Thyroid gland (tissue), 4 donors: ENCODE measurements around the gene SPTBN2. TPM values are rescaled to one million over a fixed set of nuclear protein-coding genes. Genes with fewer than 3 reads are reported as not detected.
A peak's percentile ranks its signal among the peaks of the same experiment; 100 is the strongest.
"Not testable (repeated sequence)": the region's sequence is repeated elsewhere in the genome, so short reads cannot be mapped to it uniquely, and the experiment has no call there.

Experiments
- DNase-seq, 2 donors: peaks; one replicate each; pipeline ENCODE4 v3.0.0-alpha.2; 2019
- H3K27ac ChIP-seq, 3 donors: fragments of 200-600 bp; sonication (generic); 1 replicate in 2 of 3; 2 replicates in 1 of 3; pipeline ENCODE4 v1.5.1; 2016 to 2019; ENCODE audit warnings: mild to moderate bottlenecking in 1 of 3, moderate library complexity in 1 of 3
- H3K27me3 ChIP-seq: fragments of 200-600 bp; sonication (generic); one replicate; pipeline ENCODE4 v1.5.1; 2019
- H3K36me3 ChIP-seq, 2 donors: fragments of 200-600 bp; sonication (generic); one replicate each; pipeline ENCODE4 v1.5.1; 2016 to 2019
- H3K4me1 ChIP-seq, 2 donors: fragments of 200-600 bp; sonication (generic); one replicate each; pipeline ENCODE4 v1.5.1; 2017 to 2019
- H3K4me3 ChIP-seq, 3 donors: fragments of 200-600 bp; sonication (generic); replicated peaks in 1 of 3; 1 replicate in 2 of 3; 2 replicates in 1 of 3; pipeline ENCODE4 v1.5.1; 2016; ENCODE audit warnings: mild to moderate bottlenecking in 1 of 3
- H3K9me3 ChIP-seq: fragments of 200-600 bp; sonication (generic); one replicate; pipeline ENCODE4 v1.5.1; 2017
- POLR2A ChIP-seq, 2 donors: fragments of 450-650 bp; IDR thresholded peaks; one replicate each; pipeline ENCODE4 v1.6.1; 2017; ENCODE audit warnings: antibody characterized with exemption in 2 of 2, mild to moderate bottlenecking in 2 of 2, moderate library complexity in 1 of 2
- WGBS, 2 donors: methylation state at CpG; one replicate each; pipeline ENCODE4 v1.1.5; 2017; 5-methylcytosine and 5-hydroxymethylcytosine counted together
- intact Hi-C: fragments of 100-400 bp; cut with DNase I; formaldehyde crosslinking; loops from one replicate; pipeline ENCODE4 v1.15.1; 2023
- total RNA-seq, 4 donors: library from RNA; depleted of rRNA; stranded (reverse); fragments of >200 nt; gene quantifications; one replicate each; pipeline ENCODE4 v1.2.3, GENCODE V29; 2016
- TF ChIP-seq, protein P1 (sequence below), 6 experiments: fragments of 200-600 bp in 3 of 6; fragments of 450-650 bp in 3 of 6; sonication (generic) in 3 of 6; IDR thresholded peaks; one replicate each; pipeline ENCODE4 v1.5.1; 2016 to 2019; ENCODE audit warnings: antibody characterized with exemption in 6 of 6, mild to moderate bottlenecking in 2 of 6, inconsistent platforms in 1 of 6, moderate library complexity in 1 of 6

The SPTBN2 gene
- total RNA-seq, 4 donors from 2014 or later: 0.25 to 1.6 (median 0.83) TPM

DNA sequence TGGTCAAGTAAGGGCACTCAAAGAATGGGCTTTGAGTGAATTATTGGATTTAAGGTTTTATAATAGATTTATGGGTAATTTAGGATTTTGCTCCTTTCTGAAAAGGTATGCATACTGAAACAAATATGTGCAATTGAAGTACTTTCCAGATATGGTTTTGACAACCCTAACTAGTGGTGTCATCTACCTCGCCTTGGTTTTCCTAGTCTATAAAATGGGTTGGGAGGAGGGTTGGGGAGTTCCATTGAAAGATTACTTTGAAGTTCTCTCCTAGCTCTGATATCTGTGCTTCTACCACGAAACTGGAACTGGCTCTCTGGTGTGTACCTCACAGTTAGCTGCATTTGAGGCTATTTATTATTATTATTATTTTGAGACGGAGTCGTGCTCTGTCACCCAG lies 431 bp upstream of the SPTBN2 start:
- H3K27ac ChIP-seq: no peak overlapping the region
- H3K36me3 ChIP-seq: no peaks in the 10 kb centered on the region
- no peaks in the 10 kb centered on the region for H3K9me3 ChIP-seq
- H3K4me1 ChIP-seq: peaks cover 0 to 11% of the 10 kb centered on the region in 2 donors
- DNase-seq: no peak
- 95 to 97% methylated on average over 4 of the region's 4 CpGs for WGBS, 2 donors
- no peaks in the 10 kb centered on the region for H3K27me3 ChIP-seq
- TF ChIP-seq, protein P1, sequence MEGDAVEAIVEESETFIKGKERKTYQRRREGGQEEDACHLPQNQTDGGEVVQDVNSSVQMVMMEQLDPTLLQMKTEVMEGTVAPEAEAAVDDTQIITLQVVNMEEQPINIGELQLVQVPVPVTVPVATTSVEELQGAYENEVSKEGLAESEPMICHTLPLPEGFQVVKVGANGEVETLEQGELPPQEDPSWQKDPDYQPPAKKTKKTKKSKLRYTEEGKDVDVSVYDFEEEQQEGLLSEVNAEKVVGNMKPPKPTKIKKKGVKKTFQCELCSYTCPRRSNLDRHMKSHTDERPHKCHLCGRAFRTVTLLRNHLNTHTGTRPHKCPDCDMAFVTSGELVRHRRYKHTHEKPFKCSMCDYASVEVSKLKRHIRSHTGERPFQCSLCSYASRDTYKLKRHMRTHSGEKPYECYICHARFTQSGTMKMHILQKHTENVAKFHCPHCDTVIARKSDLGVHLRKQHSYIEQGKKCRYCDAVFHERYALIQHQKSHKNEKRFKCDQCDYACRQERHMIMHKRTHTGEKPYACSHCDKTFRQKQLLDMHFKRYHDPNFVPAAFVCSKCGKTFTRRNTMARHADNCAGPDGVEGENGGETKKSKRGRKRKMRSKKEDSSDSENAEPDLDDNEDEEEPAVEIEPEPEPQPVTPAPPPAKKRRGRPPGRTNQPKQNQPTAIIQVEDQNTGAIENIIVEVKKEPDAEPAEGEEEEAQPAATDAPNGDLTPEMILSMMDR (IDR thresholded peaks at IDR 0.05): no peak
- no peak for TF ChIP-seq POLR2A (IDR thresholded peaks at IDR 0.05)
- H3K4me3 ChIP-seq: no peak overlapping the region
- intact Hi-C loops: no loop called here

GRCh38 chr11:66728038-66728692 lies 851 bp downstream of the SPTBN2 start:
- DNase-seq: no peak
- TF ChIP-seq, protein P1 (IDR thresholded peaks at IDR 0.05): no peak
- TF ChIP-seq POLR2A (IDR thresholded peaks at IDR 0.05): no peak
- Histone ChIP-seq H3K9me3 (no peaks in the 10 kb centered on the region), H3K4me3 (peak overlapping the region in 1 of 3 donors; percentile 37), H3K36me3 (no peaks in the 10 kb centered on the region), H3K27me3 (no peaks in the 10 kb centered on the region), H3K4me1 (peaks cover 0 to 11% of the 10 kb centered on the region in 2 donors), H3K27ac (no peak overlapping the region)
- intact Hi-C loops: no loop called here
- 0 to 8% methylated on average over 1 to 2 of the region's 114 CpGs for WGBS, 2 donors

DNA sequence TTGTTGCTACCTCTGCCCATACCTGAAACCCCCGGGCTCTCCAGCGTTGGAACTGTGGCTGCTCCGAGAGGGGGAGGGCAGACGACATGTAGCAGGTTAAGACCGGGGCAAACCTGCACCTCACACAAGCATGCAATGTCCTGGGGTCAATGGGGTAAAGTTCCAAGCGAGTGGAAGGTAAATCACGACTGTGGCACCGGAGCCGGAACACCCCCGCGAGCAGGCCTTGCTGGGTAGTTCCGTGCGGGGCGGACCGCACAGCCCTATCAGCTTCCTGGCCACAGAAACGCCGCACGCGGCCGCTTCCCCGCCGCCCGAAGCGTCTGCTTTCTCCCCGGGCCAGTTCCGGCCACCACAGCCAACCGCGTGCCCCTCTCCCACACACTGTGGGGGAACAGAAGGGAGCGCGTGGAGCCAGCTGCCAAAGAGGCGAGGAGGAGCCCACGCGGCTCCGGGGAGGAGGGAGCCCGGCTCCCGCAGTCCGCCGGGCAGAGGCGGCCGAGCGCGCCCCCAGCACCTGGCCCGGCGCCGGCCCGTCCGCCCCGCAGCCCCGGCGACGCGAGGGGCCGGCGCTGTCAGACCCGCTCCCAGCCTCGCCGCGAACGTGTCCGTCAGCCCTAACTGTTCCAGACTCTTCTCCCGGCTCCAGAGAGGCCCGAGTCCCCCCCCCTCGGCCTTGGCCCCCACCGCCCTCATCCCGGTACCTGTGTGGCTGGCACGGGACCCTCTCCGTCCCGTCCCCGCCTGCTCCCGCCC lies 1.6 kb downstream of the SPTBN2 start:
- peak overlapping the region in 2 of 3 donors; percentile 4 to 37 for H3K4me3 ChIP-seq
- H3K36me3 ChIP-seq: no peaks in the 10 kb centered on the region
- peaks cover 0 to 11% of the 10 kb centered on the region in 2 donors for H3K4me1 ChIP-seq
- H3K27me3 ChIP-seq: no peaks in the 10 kb centered on the region
- H3K9me3 ChIP-seq: no peaks in the 10 kb centered on the region
- DNase-seq: peak; percentile 9 to 17
- intact Hi-C loops: no loop called here
- no peak overlapping the region for H3K27ac ChIP-seq
- WGBS, 2 donors: 3 to 10% methylated on average over 14 to 33 of the region's 70 CpGs
- no peak for TF ChIP-seq POLR2A (IDR thresholded peaks at IDR 0.05)
- TF ChIP-seq, protein P1 (IDR thresholded peaks at IDR 0.05): no peak

DNA sequence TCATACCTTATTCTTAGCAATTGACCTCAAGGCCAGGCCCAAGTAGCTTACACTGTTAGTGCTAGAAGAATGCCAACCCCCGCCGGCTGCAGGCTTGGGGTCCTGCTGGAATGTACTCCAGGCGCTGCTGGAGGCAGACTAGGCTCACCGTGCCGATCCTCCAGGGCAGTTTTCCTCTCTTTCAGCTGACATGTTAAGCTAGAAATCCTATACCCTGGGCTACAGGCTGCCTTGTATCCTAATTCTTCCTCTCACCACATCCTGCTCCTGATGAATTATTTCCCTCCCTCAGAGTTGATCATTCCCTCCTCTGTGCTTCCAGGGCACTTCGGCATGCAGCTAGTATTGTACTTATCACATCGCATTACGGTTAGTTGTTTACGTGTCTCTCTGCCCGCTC lies 3.4 kb downstream of the SPTBN2 start:
- intact Hi-C loops: no loop called here
- H3K36me3 ChIP-seq: no peaks in the 10 kb centered on the region
- TF ChIP-seq, protein P1 (IDR thresholded peaks at IDR 0.05): no peak
- no peak for TF ChIP-seq POLR2A (IDR thresholded peaks at IDR 0.05)
- DNase-seq: no peak
- no peaks in the 10 kb centered on the region for H3K9me3 ChIP-seq
- H3K27me3 ChIP-seq: no peaks in the 10 kb centered on the region
- H3K27ac ChIP-seq: no peak overlapping the region
- WGBS, 2 donors: 71 to 73% methylated on average over 10 of the region's 10 CpGs
- H3K4me1 ChIP-seq: peaks cover 0 to 11% of the 10 kb centered on the region in 2 donors
- no peak overlapping the region for H3K4me3 ChIP-seq

DNA sequence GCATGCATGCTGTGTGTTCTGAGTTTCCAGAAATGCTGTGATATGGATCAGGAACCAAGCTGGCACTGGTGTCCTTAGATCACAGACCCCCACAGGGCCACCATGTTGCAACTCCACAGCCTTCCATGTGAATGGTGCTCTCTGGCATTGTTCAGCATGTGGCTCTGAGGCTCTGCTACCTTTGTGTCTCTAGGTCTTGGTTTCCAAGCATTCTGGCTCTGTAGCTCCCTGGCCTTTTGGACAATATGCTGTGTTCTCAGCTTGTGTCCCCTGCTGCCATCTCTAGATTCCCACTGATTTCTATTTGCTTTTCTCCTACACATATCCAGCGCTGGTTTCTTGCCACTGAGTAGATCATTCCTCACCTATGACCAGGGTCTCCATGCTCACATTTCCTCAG lies 3.9 kb downstream of the SPTBN2 start:
- Histone ChIP-seq H3K4me3 (no peak overlapping the region), H3K9me3 (no peaks in the 10 kb centered on the region), H3K36me3 (no peaks in the 10 kb centered on the region), H3K27ac (no peak overlapping the region), H3K4me1 (peaks cover 0 to 11% of the 10 kb centered on the region in 2 donors), H3K27me3 (no peaks in the 10 kb centered on the region)
- 88 to 90% methylated on average over 1 of the region's 1 CpG for WGBS, 2 donors
- no peak for DNase-seq
- no peak for TF ChIP-seq POLR2A (IDR thresholded peaks at IDR 0.05)
- TF ChIP-seq, protein P1 (IDR thresholded peaks at IDR 0.05): no peak
- intact Hi-C loops: no loop called here

- H3K36me3 ChIP-seq, DNase-seq, H3K9me3 ChIP-seq, H3K27ac ChIP-seq, intact Hi-C loops, H3K4me3 ChIP-seq, H3K27me3 ChIP-seq: not testable (repeated sequence)
- WGBS, 2 donors: 90 to 100% methylated on average over 4 to 5 of the region's 5 CpGs
- peaks cover 0 to 11% of the 10 kb centered on the region in 2 donors for H3K4me1 ChIP-seq
These were observed 4.8 kb downstream of the SPTBN2 start for GRCh38 chr11:66724167-66724566.
